HCT116 (cell line): ENCODE data around the gene DOK5. TPM values are rescaled to one million over a fixed set of nuclear protein-coding genes. Genes with fewer than 3 reads are reported as not detected.

Experiments used
- ATAC-seq: fragments of 200-7000 bp; cut with Tn5 transposase; 2 replicates; pipeline ENCODE4 v1.9.1; 2020; ENCODE audit warnings: mild to moderate bottlenecking, moderate library complexity
- BruUV-seq: library from RNA; stranded (reverse); fragments of 400-500 nt; replicated peaks from 2 replicates; lab custom pipeline; 2021; lab: Mats Ljungman, UMichigan
- CTCF ChIA-PET: fragments of 300-600 bp; sonication (Branson Sonifier 250); formaldehyde crosslinking; loops from one replicate; lab custom pipeline; 2021; ENCODE audit warnings: antibody characterized with exemption; lab: Charles Lee
- POLR2A ChIA-PET: fragments of 300-600, 350-600 bp; sonication (Branson Sonifier 250); formaldehyde crosslinking; loops from one replicate; lab custom pipeline; 2021; ENCODE audit warnings: antibody characterized with exemption; lab: Charles Lee
- RAD21 ChIA-PET, 2 experiments: fragments of 300-600 bp; sonication (Branson Sonifier 250); formaldehyde crosslinking; loops; one replicate each; lab custom pipeline; 2023; ENCODE audit warnings: low total read pairs in 2 of 2; ENCODE audit not compliant: uncharacterized antibody in 2 of 2, unreplicated experiment in 2 of 2, low non-redundant PET in 1 of 2; lab: Charles Lee
- DNase-seq: peaks from one replicate; pipeline ENCODE4 v3.0.0-alpha.2; 2010; ENCODE audit warnings: low read depth, low spot score
- H2AFZ ChIP-seq: fragments of 200-600 bp; shearing (Covaris generic), sonication (generic); 2 replicates; pipeline ENCODE4 v1.6.1; 2017; ENCODE audit warnings: low read depth, mixed run types, mixed read lengths, antibody characterized with exemption, low read length; ENCODE audit not compliant: poor library complexity, severe bottlenecking
- H3K27ac ChIP-seq: 2 replicates; pipeline ENCODE4 v1.5.1; 2012; ENCODE audit warnings: low read depth, low read length
- H3K27me3 ChIP-seq: fragments of 200-600 bp; sonication (generic); 2 replicates; pipeline ENCODE4 v1.6.1; 2016; ENCODE audit warnings: mixed run types, low read length, mixed read lengths; ENCODE audit not compliant: insufficient read depth
- H3K36me3 ChIP-seq, 2 experiments: fragments of 200-500 bp in 1 of 2; fragments of 200-600 bp in 1 of 2; sonication (Bioruptor generic) in 1 of 2; sonication (generic) in 1 of 2; 2 replicates each; pipeline versions ENCODE4 v1.5.1 to v1.6.1; 2014 to 2016; ENCODE audit warnings: low read length in 2 of 2, inconsistent platforms in 1 of 2, mixed read lengths in 1 of 2, mixed run types in 1 of 2; ENCODE audit not compliant: insufficient read depth in 2 of 2, control insufficient read depth in 1 of 2
- H3K4me1 ChIP-seq, 2 experiments: fragments of 200-600 bp in 1 of 2; sonication (generic) in 1 of 2; 2 replicates each; pipeline versions ENCODE4 v1.5.1 to v1.6.1; 2012 to 2017; ENCODE audit warnings: low read length in 2 of 2, inconsistent platforms in 1 of 2, mild to moderate bottlenecking in 1 of 2, mixed read lengths in 1 of 2, mixed run types in 1 of 2, moderate library complexity in 1 of 2; ENCODE audit not compliant: insufficient read depth in 2 of 2, control insufficient read depth in 1 of 2
- H3K4me2 ChIP-seq: fragments of 200-600 bp; sonication (generic); 2 replicates; pipeline ENCODE4 v1.6.1; 2017; ENCODE audit warnings: mixed run types, low read length, mixed read lengths
- H3K4me3 ChIP-seq, 2 experiments: fragments of 200-600 bp in 1 of 2; sonication (generic) in 1 of 2; replicated peaks in 1 of 2; 2 replicates each; pipeline ENCODE4 v1.5.1; 2011 to 2016; ENCODE audit warnings: low read length in 2 of 2, control low read depth in 1 of 2, low read depth in 1 of 2, mild to moderate bottlenecking in 1 of 2, mixed read lengths in 1 of 2, mixed run types in 1 of 2
- H3K79me2 ChIP-seq: fragments of 200-600 bp; sonication (generic); 2 replicates; pipeline ENCODE4 v1.6.1; 2017; ENCODE audit warnings: mild to moderate bottlenecking, mixed run types, low read length, moderate library complexity, mixed read lengths; ENCODE audit not compliant: insufficient read depth
- H3K9ac ChIP-seq: fragments of 200-600 bp; sonication (generic); 2 replicates; pipeline ENCODE4 v1.6.1; 2016; ENCODE audit warnings: low read length, mixed read lengths
- H3K9me2 ChIP-seq: fragments of 200-600 bp; sonication (generic), shearing (Covaris generic); 2 replicates; pipeline ENCODE4 v1.6.1; 2017; ENCODE audit warnings: mixed run types, mild to moderate bottlenecking, moderate library complexity; ENCODE audit not compliant: insufficient read depth
- H3K9me3 ChIP-seq, 2 experiments: fragments of 200-500 bp in 1 of 2; fragments of 200-600 bp in 1 of 2; sonication (Bioruptor generic) in 1 of 2; sonication (generic) in 1 of 2; 2 replicates each; pipeline ENCODE4 v1.6.1; 2014 to 2017; ENCODE audit warnings: low read length in 2 of 2, mixed read lengths in 2 of 2, inconsistent platforms in 1 of 2, low read depth in 1 of 2, mild to moderate bottlenecking in 1 of 2, mixed run types in 1 of 2, moderate library complexity in 1 of 2; ENCODE audit not compliant: control insufficient read depth in 1 of 2, insufficient read depth in 1 of 2
- H4K20me1 ChIP-seq: fragments of 200-600 bp; sonication (generic), shearing (Covaris generic); 2 replicates; pipeline ENCODE4 v1.6.1; 2017; ENCODE audit warnings: mixed run types, mild to moderate bottlenecking, moderate library complexity; ENCODE audit not compliant: insufficient read depth
- ATF3 ChIP-seq: IDR thresholded peaks from 2 replicates; pipeline ENCODE4 v1.6.1; 2012
- EGR1 ChIP-seq: IDR thresholded peaks from 2 replicates; pipeline ENCODE4 v1.6.1; 2012; ENCODE audit warnings: low read depth
- ELF1 ChIP-seq: IDR thresholded peaks from 2 replicates; pipeline ENCODE4 v1.6.1; 2012; ENCODE audit warnings: low read depth, borderline replicate concordance
- EZH2 ChIP-seq: fragments of 200-600 bp; sonication (generic); IDR thresholded peaks from 2 replicates; pipeline ENCODE4 v1.6.1; 2017; ENCODE audit warnings: antibody characterized with exemption, mixed run types
- EZH2phosphoT487 ChIP-seq: fragments of 200-600 bp; IDR thresholded peaks from 2 replicates; pipeline ENCODE4 v1.6.1; 2018; ENCODE audit warnings: antibody characterized with exemption, borderline replicate concordance
- FOSL1 ChIP-seq: IDR thresholded peaks from 2 replicates; pipeline ENCODE4 v1.6.1; 2012; ENCODE audit warnings: low read depth
- JUND ChIP-seq: IDR thresholded peaks from 2 replicates; pipeline ENCODE4 v1.6.1; 2012
- MAX ChIP-seq: IDR thresholded peaks from 2 replicates; pipeline ENCODE4 v1.6.1; 2012
- REST ChIP-seq: IDR thresholded peaks from 2 replicates; pipeline ENCODE4 v1.6.1; 2012; ENCODE audit warnings: low read depth
- TCF7L2 ChIP-seq: IDR thresholded peaks from 2 replicates; pipeline ENCODE4 v1.7.0; 2011; ENCODE audit warnings: borderline replicate concordance, inconsistent platforms; ENCODE audit not compliant: insufficient read depth, insufficient read length; ENCODE audit errors: extremely low read depth
- YY1 ChIP-seq: IDR thresholded peaks from 2 replicates; pipeline ENCODE4 v1.6.1; 2011; ENCODE audit warnings: low read length, low read depth, moderate library complexity, mild to moderate bottlenecking; ENCODE audit not compliant: insufficient replicate concordance; ENCODE audit errors: extremely low read depth
- ZFX ChIP-seq: fragments of 450-650 bp; IDR thresholded peaks from 2 replicates; pipeline ENCODE4 v1.6.1; 2017
- ZNF274 ChIP-seq: fragments of 200-500 bp; sonication (Bioruptor generic); IDR thresholded peaks from 2 replicates; pipeline ENCODE4 v1.6.1; 2014; ENCODE audit warnings: mild to moderate bottlenecking, low read depth, low read length, inconsistent platforms
- intact Hi-C: fragments of 100-400 bp; cut with micrococcal nuclease; formaldehyde crosslinking; loops from 2 replicates; pipeline ENCODE4 v1.10.0; 2022
- total RNA-seq: library from RNA; stranded (reverse); gene quantifications from one replicate; pipeline ENCODE4 v1.2.1, GENCODE V29; 2021; ENCODE audit not compliant: unreplicated experiment
- TF ChIP-seq, protein P1 (sequence below), 3 experiments: fragments of 200-600 bp in 1 of 3; sonication (generic) in 1 of 3; IDR thresholded peaks in 2 of 3; conservative IDR thresholded peaks in 1 of 3; 2 replicates each; pipeline ENCODE4 v1.5.1; 2012 to 2017; ENCODE audit warnings: low read depth in 2 of 3, low read length in 2 of 3, antibody characterized with exemption in 1 of 3, borderline replicate concordance in 1 of 3, control low read depth in 1 of 3, mild to moderate bottlenecking in 1 of 3, mixed read lengths in 1 of 3, mixed run types in 1 of 3, moderate library complexity in 1 of 3; ENCODE audit not compliant: insufficient read depth in 1 of 3

Gene DOK5
- total RNA-seq, 1 experiment from 2014 or later = not detected

GRCh38 chr20:54576518-54576917 lies 101.1 kb downstream of the DOK5 start:
- Histone ChIP-seq H3K27ac (no peak overlapping the region), H3K9ac (no peak overlapping the region), H3K9me3 (no peaks in the 10 kb centered on the region), H3K4me3 (no peak overlapping the region), H4K20me1 (no peaks in the 10 kb centered on the region), H3K4me1 (no peaks in the 10 kb centered on the region), H2AFZ (no peak overlapping the region), H3K4me2 (no peak overlapping the region), H3K27me3 (peaks cover 13% of the 10 kb centered on the region; the same call in 1 of the 2 replicates), H3K9me2 (no peaks in the 10 kb centered on the region; the same call in 1 of the 2 replicates), H3K79me2 (no peaks in the 10 kb centered on the region), H3K36me3 (no peaks in the 10 kb centered on the region)
- intact Hi-C loops = no loop called here
- POLR2A ChIA-PET = no interaction called here
- RAD21 ChIA-PET = no interaction called here
- CTCF ChIA-PET = no interaction called here
- no peak for ATAC-seq
- no peak for DNase-seq
- no TSS peak for BruUV-seq
- TF ChIP-seq ZFX (no peak), EZH2 (no peak), EGR1 (no peak), ELF1 (no peak), TCF7L2 (no peak)

DNA sequence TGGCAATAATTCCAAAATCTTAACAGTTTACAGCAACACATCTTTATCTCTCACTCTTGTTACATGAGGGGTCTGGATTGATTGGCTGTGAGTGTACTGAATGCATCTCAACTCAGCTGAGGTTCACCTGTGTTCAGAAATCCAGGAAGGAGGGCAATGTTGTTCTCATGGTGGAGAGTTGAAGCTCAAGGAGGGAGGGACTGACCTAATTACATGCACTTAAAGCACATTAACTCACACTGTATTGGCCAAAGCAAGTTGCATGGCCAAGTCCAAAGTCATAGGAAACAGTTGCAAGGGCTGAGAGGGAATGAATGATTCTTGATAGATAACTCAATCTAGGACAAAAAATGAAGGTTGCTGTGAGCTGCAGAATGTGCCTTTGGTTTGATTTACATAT lies 102.2 kb downstream of the DOK5 start:
- RAD21 ChIA-PET = interaction anchor here in 1 of 2 experiments (0.6 kb wide), 1 partner anchor 55 kb away, joined by 3 read pairs; no protein-coding TSS in a partner anchor
- Histone ChIP-seq H3K9me3 (no peaks in the 10 kb centered on the region), H3K4me2 (no peak overlapping the region), H3K9ac (no peak overlapping the region), H4K20me1 (no peaks in the 10 kb centered on the region), H3K27me3 (peaks cover 13% of the 10 kb centered on the region; the same call in 1 of the 2 replicates), H3K79me2 (no peaks in the 10 kb centered on the region), H3K9me2 (no peaks in the 10 kb centered on the region; the same call in 1 of the 2 replicates), H3K4me1 (no peaks in the 10 kb centered on the region), H3K36me3 (no peaks in the 10 kb centered on the region), H3K4me3 (no peak overlapping the region), H2AFZ (no peak overlapping the region), H3K27ac (no peak overlapping the region)
- CTCF ChIA-PET = no interaction called here
- no TSS peak for BruUV-seq
- DNase-seq = no peak
- ATAC-seq = no peak
- intact Hi-C loops = no loop called here
- POLR2A ChIA-PET = no interaction called here
- TF ChIP-seq JUND (no peak), ZFX (no peak), REST (no peak), ELF1 (no peak), YY1 (no peak), ATF3 (no peak), FOSL1 (no peak), ZNF274 (no peak), MAX (no peak), EZH2phosphoT487 (no peak), EZH2 (no peak)
- TF ChIP-seq, protein P1, sequence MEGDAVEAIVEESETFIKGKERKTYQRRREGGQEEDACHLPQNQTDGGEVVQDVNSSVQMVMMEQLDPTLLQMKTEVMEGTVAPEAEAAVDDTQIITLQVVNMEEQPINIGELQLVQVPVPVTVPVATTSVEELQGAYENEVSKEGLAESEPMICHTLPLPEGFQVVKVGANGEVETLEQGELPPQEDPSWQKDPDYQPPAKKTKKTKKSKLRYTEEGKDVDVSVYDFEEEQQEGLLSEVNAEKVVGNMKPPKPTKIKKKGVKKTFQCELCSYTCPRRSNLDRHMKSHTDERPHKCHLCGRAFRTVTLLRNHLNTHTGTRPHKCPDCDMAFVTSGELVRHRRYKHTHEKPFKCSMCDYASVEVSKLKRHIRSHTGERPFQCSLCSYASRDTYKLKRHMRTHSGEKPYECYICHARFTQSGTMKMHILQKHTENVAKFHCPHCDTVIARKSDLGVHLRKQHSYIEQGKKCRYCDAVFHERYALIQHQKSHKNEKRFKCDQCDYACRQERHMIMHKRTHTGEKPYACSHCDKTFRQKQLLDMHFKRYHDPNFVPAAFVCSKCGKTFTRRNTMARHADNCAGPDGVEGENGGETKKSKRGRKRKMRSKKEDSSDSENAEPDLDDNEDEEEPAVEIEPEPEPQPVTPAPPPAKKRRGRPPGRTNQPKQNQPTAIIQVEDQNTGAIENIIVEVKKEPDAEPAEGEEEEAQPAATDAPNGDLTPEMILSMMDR (IDR thresholded peaks at IDR 0.05 in 2 of 3, conservative IDR thresholded peaks at IDR 0.05 in 1 of 3; ENCODE audit: borderline replicate concordance in 1 of 3, insufficient read depth in 1 of 3, low read depth in 2 of 3, low read length in 2 of 3) = no peak
